Measurements from ENCODE around the gene TASP1. TPM values are rescaled to one million over a fixed set of nuclear protein-coding genes. Genes with fewer than 3 reads are reported as not detected.

The TASP1 gene
- total RNA-seq, 2 donors from 2014 or later, result 5.2 to 7.2 TPM

DNA sequence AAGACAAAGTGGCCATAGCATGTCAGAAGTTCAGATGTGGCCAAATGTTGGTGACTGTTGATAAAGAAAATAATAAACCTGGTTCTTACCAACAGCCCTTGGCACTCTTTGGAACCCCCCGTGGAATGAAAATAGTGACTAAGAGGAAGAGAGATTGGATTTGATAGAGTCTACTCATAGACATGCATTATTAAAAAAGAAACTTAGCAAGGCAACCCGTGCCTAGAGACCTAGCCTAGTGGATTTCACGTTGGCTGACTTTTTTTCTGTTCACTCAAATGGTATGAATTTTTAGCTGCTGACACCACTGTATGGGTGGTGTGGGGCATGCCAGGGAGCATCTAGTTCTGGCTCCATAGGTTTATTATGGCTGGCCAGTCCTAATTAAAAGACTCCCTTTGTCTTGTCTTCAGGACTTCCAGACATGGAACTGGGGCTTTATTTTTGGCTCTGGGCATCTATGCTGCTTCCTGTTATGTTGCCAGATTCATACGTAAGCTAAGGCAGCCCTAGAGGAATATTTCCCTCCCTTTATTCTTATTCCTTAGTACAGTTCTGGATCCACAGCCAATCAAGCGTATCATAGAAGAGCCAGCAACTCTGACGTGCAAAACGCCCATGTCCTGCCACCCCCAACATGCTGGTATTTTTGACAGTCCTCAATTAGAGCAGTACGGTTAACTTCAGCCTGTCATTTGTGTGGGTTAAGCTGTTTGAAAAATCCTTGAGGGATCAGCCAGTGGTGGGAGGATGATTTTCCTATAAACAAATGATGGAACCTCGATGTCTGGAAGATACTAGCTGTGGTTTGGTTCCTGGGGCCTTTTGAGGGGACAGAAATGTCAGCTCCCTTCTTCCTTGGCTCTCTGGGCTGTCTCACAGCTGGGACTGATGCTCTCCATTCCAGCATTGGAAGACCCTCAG, 290.2 kb downstream of the TASP1 start:
- DNase-seq (ENCODE audit: low spot score), result no peak
- H3K36me3 ChIP-seq, result no peaks in the 10 kb centered on the region
- H3K9me3 ChIP-seq, result no peaks in the 10 kb centered on the region
- no peak overlapping the region for H3K4me3 ChIP-seq
- H3K27me3 ChIP-seq, result no peaks in the 10 kb centered on the region
- H3K4me1 ChIP-seq, result no peaks in the 10 kb centered on the region
- no peak overlapping the region for H3K27ac ChIP-seq
- TF ChIP-seq, protein P1, sequence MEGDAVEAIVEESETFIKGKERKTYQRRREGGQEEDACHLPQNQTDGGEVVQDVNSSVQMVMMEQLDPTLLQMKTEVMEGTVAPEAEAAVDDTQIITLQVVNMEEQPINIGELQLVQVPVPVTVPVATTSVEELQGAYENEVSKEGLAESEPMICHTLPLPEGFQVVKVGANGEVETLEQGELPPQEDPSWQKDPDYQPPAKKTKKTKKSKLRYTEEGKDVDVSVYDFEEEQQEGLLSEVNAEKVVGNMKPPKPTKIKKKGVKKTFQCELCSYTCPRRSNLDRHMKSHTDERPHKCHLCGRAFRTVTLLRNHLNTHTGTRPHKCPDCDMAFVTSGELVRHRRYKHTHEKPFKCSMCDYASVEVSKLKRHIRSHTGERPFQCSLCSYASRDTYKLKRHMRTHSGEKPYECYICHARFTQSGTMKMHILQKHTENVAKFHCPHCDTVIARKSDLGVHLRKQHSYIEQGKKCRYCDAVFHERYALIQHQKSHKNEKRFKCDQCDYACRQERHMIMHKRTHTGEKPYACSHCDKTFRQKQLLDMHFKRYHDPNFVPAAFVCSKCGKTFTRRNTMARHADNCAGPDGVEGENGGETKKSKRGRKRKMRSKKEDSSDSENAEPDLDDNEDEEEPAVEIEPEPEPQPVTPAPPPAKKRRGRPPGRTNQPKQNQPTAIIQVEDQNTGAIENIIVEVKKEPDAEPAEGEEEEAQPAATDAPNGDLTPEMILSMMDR (IDR thresholded peaks at IDR 0.05), result no peak

GRCh38 chr20:13344671-13345070, 294.1 kb downstream of the TASP1 start:
- no peaks in the 10 kb centered on the region for H3K9me3 ChIP-seq
- no peak overlapping the region for H3K27ac ChIP-seq
- H3K36me3 ChIP-seq, result no peaks in the 10 kb centered on the region
- no peak overlapping the region for H3K4me3 ChIP-seq
- no peak for DNase-seq (ENCODE audit: low spot score)
- TF ChIP-seq, protein P1 (IDR thresholded peaks at IDR 0.05), result no peak
- no peaks in the 10 kb centered on the region for H3K4me1 ChIP-seq
- no peaks in the 10 kb centered on the region for H3K27me3 ChIP-seq

DNA sequence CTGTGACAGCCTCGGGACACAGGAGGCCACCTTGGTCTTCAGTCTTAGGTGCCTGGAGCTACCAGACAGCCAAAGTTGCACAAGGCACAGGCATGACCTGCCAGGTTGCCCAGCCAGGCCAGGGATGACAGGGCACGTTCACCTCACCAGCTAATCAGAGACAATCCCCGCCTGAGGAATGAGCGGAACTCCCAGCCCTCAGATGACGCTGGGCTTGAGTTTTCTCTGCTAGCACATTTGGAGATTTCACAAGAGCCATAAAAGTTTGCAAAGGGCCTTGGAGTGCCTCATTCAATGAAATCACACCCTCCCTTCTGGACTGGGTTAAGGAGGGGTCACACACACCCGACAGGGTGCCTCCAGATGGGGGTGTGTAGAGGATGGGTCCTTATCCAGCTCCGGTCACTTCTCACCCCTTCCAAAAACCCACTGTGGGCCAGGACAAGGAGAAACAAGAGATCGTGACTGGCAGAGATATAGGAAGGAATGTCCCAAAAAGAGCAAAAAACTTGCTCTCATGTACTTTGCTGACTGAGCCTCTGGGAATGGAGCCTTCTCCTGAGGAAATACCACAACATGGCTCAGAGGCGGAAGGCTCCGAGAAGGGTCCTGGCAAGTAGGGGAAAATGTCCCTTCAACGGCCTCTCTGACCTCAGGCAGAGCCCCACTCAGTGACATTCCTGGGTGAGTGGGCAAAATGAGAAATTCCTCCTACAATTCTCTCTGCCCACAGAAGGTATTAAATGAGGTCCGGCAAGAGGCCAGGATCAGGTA, 296.1 kb downstream of the TASP1 start:
- no peak overlapping the region for H3K4me3 ChIP-seq
- TF ChIP-seq, protein P1 (IDR thresholded peaks at IDR 0.05), result no peak
- no peaks in the 10 kb centered on the region for H3K4me1 ChIP-seq
- H3K27me3 ChIP-seq, result no peaks in the 10 kb centered on the region
- H3K36me3 ChIP-seq, result no peaks in the 10 kb centered on the region
- no peaks in the 10 kb centered on the region for H3K9me3 ChIP-seq
- DNase-seq (ENCODE audit: low spot score), result no peak
- H3K27ac ChIP-seq, result no peak overlapping the region

DNA sequence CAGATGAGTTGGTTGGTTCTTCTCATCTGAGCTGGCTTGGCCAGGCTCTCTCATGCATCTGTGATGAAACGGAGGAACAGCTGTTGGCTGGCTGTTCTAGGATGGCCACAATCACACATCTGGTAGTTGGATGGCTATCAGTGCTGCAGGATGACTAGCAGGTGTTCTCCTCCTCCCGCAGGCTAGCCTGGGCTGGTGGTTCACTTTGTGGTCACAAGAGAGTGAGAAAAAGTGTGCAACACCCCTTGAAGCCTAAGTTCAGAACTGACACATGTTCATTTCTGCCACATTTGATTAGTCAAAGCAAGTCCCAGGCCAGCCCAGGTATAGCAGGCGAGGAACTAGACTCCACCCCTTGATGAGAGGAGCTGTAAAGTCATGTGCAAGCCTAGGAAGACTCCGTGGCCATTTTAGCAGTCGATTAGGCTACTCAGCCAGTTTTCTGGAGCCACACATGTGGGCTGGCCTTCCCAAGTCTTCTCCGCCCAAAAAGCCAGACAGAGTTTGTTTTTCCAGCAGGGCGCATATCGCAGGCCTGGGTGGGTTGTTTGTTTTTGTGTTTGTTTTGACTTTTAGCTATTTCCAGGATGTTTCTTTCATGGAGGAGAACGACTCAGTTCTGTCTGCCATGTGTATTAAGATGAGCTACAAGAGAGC, 296.9 kb downstream of the TASP1 start:
- H3K27ac ChIP-seq, result no peak overlapping the region
- no peak for DNase-seq (ENCODE audit: low spot score)
- TF ChIP-seq, protein P1 (IDR thresholded peaks at IDR 0.05), result no peak
- H3K36me3 ChIP-seq, result no peaks in the 10 kb centered on the region
- H3K4me1 ChIP-seq, result no peaks in the 10 kb centered on the region
- no peak overlapping the region for H3K4me3 ChIP-seq
- no peaks in the 10 kb centered on the region for H3K9me3 ChIP-seq
- no peaks in the 10 kb centered on the region for H3K27me3 ChIP-seq

DNA sequence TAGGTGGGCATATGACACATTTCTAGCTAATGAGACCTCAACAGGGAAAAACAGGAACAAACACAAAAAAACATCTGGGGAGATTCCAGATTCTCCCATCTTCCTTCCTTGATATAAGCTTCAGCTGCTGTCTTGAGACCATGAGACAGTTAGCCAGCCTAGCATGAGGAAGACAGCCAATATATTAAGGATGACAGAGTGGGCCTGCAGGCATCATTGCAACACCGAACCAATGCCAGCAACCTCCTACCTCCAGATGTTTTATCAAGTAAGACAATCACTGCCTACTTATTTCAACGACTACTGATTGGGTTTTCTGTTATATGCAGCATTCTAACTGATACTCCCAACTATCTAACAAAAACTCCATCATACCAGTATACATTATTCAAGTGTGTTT, 298.6 kb downstream of the TASP1 start:
- TF ChIP-seq, protein P1 (IDR thresholded peaks at IDR 0.05), result no peak

More for the DNA sequence above, 298.6 kb downstream of the TASP1 start:
- no peaks in the 10 kb centered on the region for H3K27me3 ChIP-seq
- no peak for DNase-seq (ENCODE audit: low spot score)
- no peaks in the 10 kb centered on the region for H3K36me3 ChIP-seq
- no peaks in the 10 kb centered on the region for H3K4me1 ChIP-seq
- no peak overlapping the region for H3K27ac ChIP-seq
- H3K4me3 ChIP-seq, result no peak overlapping the region
- no peaks in the 10 kb centered on the region for H3K9me3 ChIP-seq

Other genes with a start within 250 kb of the TASP1 start
- 10 to 100 TPM; 10.4 to 11.1 TPM for gene ESF1, start 146.0 kb upstream of the TASP1 start, total RNA-seq
- gene NDUFAF5, start 146.1 kb upstream of the TASP1 start, total RNA-seq, result 10 to 100 TPM; 25.2 to 29.9 TPM